Liver (tissue), 9 donors: Measurements from ENCODE around the gene NTN3. TPM values are rescaled to one million over a fixed set of nuclear protein-coding genes. Genes with fewer than 3 reads are reported as not detected.

Experiments
- DNase-seq: peaks from one replicate; pipeline ENCODE4 v3.0.0-alpha.2; 2017; ENCODE audit warnings: low spot score
- H3K27ac ChIP-seq, 2 donors: one replicate each; pipeline ENCODE4 v1.7.0; 2013; ENCODE audit warnings: inconsistent platforms in 2 of 2, low read length in 2 of 2, control low read depth in 1 of 2, low read depth in 1 of 2, mild to moderate bottlenecking in 1 of 2
- H3K27me3 ChIP-seq, 4 donors: one replicate each; pipeline versions ENCODE4 v1.6.1 to v1.7.0; 2013; ENCODE audit warnings: low read length in 3 of 4, inconsistent platforms in 1 of 4, mild to moderate bottlenecking in 1 of 4, moderate library complexity in 1 of 4; ENCODE audit not compliant: control insufficient read depth in 4 of 4, insufficient read depth in 4 of 4
- H3K36me3 ChIP-seq, 4 donors: one replicate each; pipeline versions ENCODE4 v1.6.1 to v1.7.0; 2013; ENCODE audit warnings: low read length in 3 of 4, mild to moderate bottlenecking in 3 of 4, low read depth in 1 of 4, moderate library complexity in 1 of 4; ENCODE audit not compliant: control insufficient read depth in 4 of 4, insufficient read depth in 3 of 4
- H3K4me1 ChIP-seq, 4 donors: one replicate each; pipeline versions ENCODE4 v1.6.1 to v1.7.0; 2013; ENCODE audit warnings: low read length in 3 of 4, mild to moderate bottlenecking in 3 of 4, moderate library complexity in 1 of 4; ENCODE audit not compliant: control insufficient read depth in 4 of 4, insufficient read depth in 4 of 4
- H3K4me3 ChIP-seq, 3 donors: one replicate each; pipeline versions ENCODE4 v1.6.1 to v1.7.0; 2013; ENCODE audit warnings: low read length in 3 of 3, control low read depth in 1 of 3, low read depth in 1 of 3, mild to moderate bottlenecking in 1 of 3
- H3K9ac ChIP-seq, 2 donors: one replicate each; pipeline ENCODE4 v1.7.0; 2013; ENCODE audit warnings: low read length in 2 of 2, mild to moderate bottlenecking in 2 of 2, moderate library complexity in 2 of 2, control low read depth in 1 of 2, low read depth in 1 of 2
- H3K9me3 ChIP-seq, 4 donors: one replicate each; pipeline versions ENCODE4 v1.6.1 to v1.7.0; 2013; ENCODE audit warnings: low read length in 3 of 4; ENCODE audit not compliant: control insufficient read depth in 4 of 4
- ATF3 ChIP-seq: IDR thresholded peaks from 2 replicates; pipeline ENCODE4 v1.6.1; 2016; ENCODE audit warnings: antibody characterized with exemption
- CTCF ChIP-seq: fragments of 150-350 bp; IDR thresholded peaks from 2 replicates; pipeline ENCODE4 v1.5.1; 2017; ENCODE audit warnings: improper control_type of control experiment, low read depth, low read length; ENCODE audit not compliant: missing input control
- EGR1 ChIP-seq, 2 donors: IDR thresholded peaks; 2 replicates each; pipeline ENCODE4 v1.6.1; 2016 to 2018; ENCODE audit warnings: antibody characterized with exemption in 2 of 2, low read depth in 2 of 2
- FOXA1 ChIP-seq: IDR thresholded peaks from 2 replicates; pipeline ENCODE4 v1.6.1; 2016; ENCODE audit warnings: antibody characterized with exemption
- FOXA2 ChIP-seq: IDR thresholded peaks from 2 replicates; pipeline ENCODE4 v1.6.1; 2016; ENCODE audit warnings: antibody characterized with exemption
- GABPA ChIP-seq, 2 donors: IDR thresholded peaks in 1 of 2; conservative IDR thresholded peaks in 1 of 2; 2 replicates each; pipeline ENCODE4 v1.6.1; 2016; ENCODE audit warnings: antibody characterized with exemption in 2 of 2, mild to moderate bottlenecking in 1 of 2, moderate library complexity in 1 of 2
- HNF4A ChIP-seq, 2 donors: conservative IDR thresholded peaks; 2 replicates each; pipeline ENCODE4 v1.6.1; 2016; ENCODE audit warnings: antibody characterized with exemption in 2 of 2, mild to moderate bottlenecking in 2 of 2
- HNF4G ChIP-seq: IDR thresholded peaks from 2 replicates; pipeline ENCODE4 v1.6.1; 2016; ENCODE audit warnings: antibody characterized with exemption
- JUND ChIP-seq, 2 donors: IDR thresholded peaks; 2 replicates each; pipeline ENCODE4 v1.6.1; 2016; ENCODE audit warnings: antibody characterized with exemption in 2 of 2
- MAX ChIP-seq: IDR thresholded peaks from 2 replicates; pipeline ENCODE4 v1.6.1; 2016; ENCODE audit warnings: antibody characterized with exemption
- NR2F2 ChIP-seq: IDR thresholded peaks from 2 replicates; pipeline ENCODE4 v1.6.1; 2016; ENCODE audit warnings: antibody characterized with exemption
- RAD21 ChIP-seq, 2 donors: IDR thresholded peaks; 2 replicates each; pipeline ENCODE4 v1.6.1; 2016; ENCODE audit warnings: antibody characterized with exemption in 2 of 2, mild to moderate bottlenecking in 2 of 2
- REST ChIP-seq: IDR thresholded peaks from 2 replicates; pipeline ENCODE4 v1.6.1; 2016; ENCODE audit warnings: antibody characterized with exemption, mild to moderate bottlenecking
- RXRA ChIP-seq, 2 donors: IDR thresholded peaks; 2 replicates each; pipeline ENCODE4 v1.6.1; 2017 to 2018; ENCODE audit warnings: antibody characterized with exemption in 2 of 2, mild to moderate bottlenecking in 1 of 2
- SP1 ChIP-seq: IDR thresholded peaks from 2 replicates; pipeline ENCODE4 v1.6.1; 2018; ENCODE audit warnings: antibody characterized with exemption, mild to moderate bottlenecking
- TAF1 ChIP-seq: conservative IDR thresholded peaks from 2 replicates; pipeline ENCODE4 v1.6.1; 2016; ENCODE audit warnings: antibody characterized with exemption, mild to moderate bottlenecking
- YY1 ChIP-seq: IDR thresholded peaks from 2 replicates; pipeline ENCODE4 v1.6.1; 2016; ENCODE audit warnings: antibody characterized with exemption, mild to moderate bottlenecking
- ZBTB33 ChIP-seq: IDR thresholded peaks from 2 replicates; pipeline ENCODE4 v1.6.1; 2016; ENCODE audit warnings: antibody characterized with exemption
- WGBS: extraction: QIAGEN DNeasy Blood & Tissue Kit; methylation state at CpG from one replicate; pipeline ENCODE4 v1.1.7; 2013; 5-methylcytosine and 5-hydroxymethylcytosine counted together
- polyA plus RNA-seq, 2 donors: library from polyadenylated mRNA; stranded (reverse) in 1 of 2; unstranded in 1 of 2; fragments of 200-250 nt in 1 of 2; fragments of >200 nt in 1 of 2; fragmentation: Nextera tagmentation in 1 of 2; extraction: Ambion mirVana in 1 of 2; gene quantifications; one replicate each; pipeline versions ENCODE4 v1.2.1 to v1.2.3, GENCODE V29; 2013 to 2015
- total RNA-seq, 2 donors: library from RNA; depleted of rRNA; stranded (reverse); fragments of >200 nt; gene quantifications; one replicate each; pipeline ENCODE4 v1.2.3, GENCODE V29; 2014
- donor health status: healthy.
- donor health status: healthy.
- donor health status: healthy.
- donor health status: healthy.
- donor health status: healthy.

NTN3 gene
- total and polyA plus RNA-seq, 4 donors = 0.19 to 2.3 (median 0.28) TPM; not detected in 1

GRCh38 chr16:2472885-2473445 is 1.9 kb downstream of the NTN3 start:
- no peaks in the 10 kb centered on the region for H3K27me3 ChIP-seq
- DNase-seq = no peak

More at GRCh38 chr16:2472885-2473445, 1.9 kb downstream of the NTN3 start:
- H3K9me3 ChIP-seq = no peaks in the 10 kb centered on the region
- no peak for TF ChIP-seq MAX
- TF ChIP-seq HNF4G = no peak
- TF ChIP-seq HNF4A (conservative IDR thresholded peaks at IDR 0.05) = no peak
- no peak for TF ChIP-seq FOXA1
- TF ChIP-seq FOXA2 = no peak
- no peak for TF ChIP-seq SP1
- no peak for TF ChIP-seq ZBTB33
- no peak for TF ChIP-seq TAF1
- TF ChIP-seq YY1 = no peak
- no peak for TF ChIP-seq RAD21 (IDR thresholded peaks at IDR 0.05)
- no peak for TF ChIP-seq GABPA (IDR thresholded peaks at IDR 0.05 in 1 of 2, conservative IDR thresholded peaks at IDR 0.05 in 1 of 2)
- TF ChIP-seq EGR1 (IDR thresholded peaks at IDR 0.05; ENCODE audit: low read depth in 2 of 2) = no peak
- no peak for TF ChIP-seq REST
- no peak for TF ChIP-seq CTCF
- TF ChIP-seq ATF3 = no peak
- no peak for TF ChIP-seq JUND (IDR thresholded peaks at IDR 0.05)
- no peak for TF ChIP-seq NR2F2
- TF ChIP-seq RXRA (IDR thresholded peaks at IDR 0.05) = no peak
- 68% methylated on average over 14 of the region's 14 CpGs for WGBS
- H3K9ac ChIP-seq = no peak overlapping the region
- H3K4me3 ChIP-seq = no peak overlapping the region
- H3K36me3 ChIP-seq = no peaks in the 10 kb centered on the region
- no peak overlapping the region for H3K27ac ChIP-seq
- peaks cover 42 to 81% (median 62%) of the 10 kb centered on the region in 4 donors for H3K4me1 ChIP-seq
